Panc1 (cell line): ENCODE results near the gene PDE11A. TPM values are rescaled to one million over a fixed set of nuclear protein-coding genes. Genes with fewer than 3 reads are reported as not detected.

Source experiments
- ATAC-seq: fragments of 200-7000 bp; cut with Tn5 transposase; 2 replicates; pipeline ENCODE4 v1.9.1; 2020; ENCODE audit warnings: mild to moderate bottlenecking, moderate library complexity
- BruUV-seq: library from RNA; stranded (reverse); fragments of 400-500 nt; replicated peaks from 2 replicates; lab custom pipeline; 2021; lab: Mats Ljungman, UMichigan
- CTCF ChIA-PET: fragments of 300-600 bp; sonication (Branson Sonifier 250); formaldehyde crosslinking; loops from one replicate; lab custom pipeline; 2022; ENCODE audit warnings: antibody characterized with exemption; lab: Charles Lee
- POLR2A ChIA-PET: fragments of 300-600 bp; sonication (Branson Sonifier 250); formaldehyde crosslinking; loops from one replicate; lab custom pipeline; 2022; ENCODE audit warnings: antibody characterized with exemption; lab: Charles Lee
- DNase-seq: peaks from one replicate; pipeline ENCODE4 v3.0.0-alpha.2; 2010; ENCODE audit warnings: low read depth, low spot score
- H3K27ac ChIP-seq: 2 replicates; pipeline ENCODE4 v1.5.1; 2011; ENCODE audit warnings: mild to moderate bottlenecking, low read length, inconsistent platforms
- H3K27me3 ChIP-seq: fragments of 200-500 bp; sonication (Bioruptor generic); 2 replicates; pipeline ENCODE4 v1.6.0; 2014; ENCODE audit warnings: low read length, inconsistent platforms; ENCODE audit not compliant: control insufficient read depth, insufficient read depth
- H3K36me3 ChIP-seq: fragments of 200-500 bp; sonication (Bioruptor generic); 2 replicates; pipeline ENCODE4 v1.5.1; 2014; ENCODE audit warnings: inconsistent platforms, mild to moderate bottlenecking, low read length, moderate library complexity; ENCODE audit not compliant: control insufficient read depth, insufficient read depth
- H3K4me1 ChIP-seq: 2 replicates; pipeline ENCODE4 v1.5.1; 2011; ENCODE audit warnings: inconsistent platforms, mild to moderate bottlenecking, low read length, moderate library complexity; ENCODE audit not compliant: control insufficient read depth, insufficient read depth
- H3K4me3 ChIP-seq, 2 experiments: 2 replicates each; pipeline ENCODE4 v1.5.1; 2011 to 2012; ENCODE audit warnings: low read depth in 2 of 2, low read length in 2 of 2, mild to moderate bottlenecking in 2 of 2, inconsistent platforms in 1 of 2, moderate library complexity in 1 of 2
- H3K9me3 ChIP-seq: fragments of 200-500 bp; sonication (Bioruptor generic); 2 replicates; pipeline ENCODE4 v1.5.1; 2014; ENCODE audit warnings: low read depth, mild to moderate bottlenecking, inconsistent platforms, low read length, moderate library complexity; ENCODE audit not compliant: control insufficient read depth, insufficient read depth
- CTCF ChIP-seq: fragments of 450-650 bp; IDR thresholded peaks from 2 replicates; pipeline ENCODE4 v1.5.1; 2017; ENCODE audit warnings: mild to moderate bottlenecking
- POLR2AphosphoS5 ChIP-seq: IDR thresholded peaks from 2 replicates; pipeline ENCODE4 v1.6.1; 2012; ENCODE audit warnings: mild to moderate bottlenecking, low read depth, low read length, moderate library complexity
- REST ChIP-seq, 2 experiments: IDR thresholded peaks; 2 replicates each; pipeline ENCODE4 v1.6.1; 2011 to 2012; ENCODE audit warnings: low read depth in 2 of 2, control low read depth in 1 of 2, low read length in 1 of 2, mild to moderate bottlenecking in 1 of 2, moderate library complexity in 1 of 2; ENCODE audit not compliant: insufficient read depth in 1 of 2
- SIN3A ChIP-seq: IDR thresholded peaks from 2 replicates; pipeline ENCODE4 v1.6.1; 2012; ENCODE audit warnings: low read depth, mild to moderate bottlenecking, low read length, moderate library complexity, borderline replicate concordance; ENCODE audit not compliant: insufficient read depth
- TCF7L2 ChIP-seq: IDR thresholded peaks from 2 replicates; pipeline ENCODE4 v1.6.1; 2011; ENCODE audit warnings: mild to moderate bottlenecking, low read depth, low read length, inconsistent platforms
- in situ Hi-C: cut with HindIII; loops from 2 replicates; pipeline ENCODE4 v1.10.0; 2016; ENCODE audit warnings: low sequenced_read_pairs, low pct_unique_long_range_greater_than_20kb
- intact Hi-C: fragments of 100-400 bp; cut with micrococcal nuclease; formaldehyde crosslinking; loops from one replicate; pipeline ENCODE4 v1.10.0; 2022; ENCODE audit not compliant: unreplicated experiment
- total RNA-seq: library from RNA; stranded (reverse); gene quantifications from one replicate; pipeline ENCODE4 v1.2.1, GENCODE V29; 2021; ENCODE audit not compliant: unreplicated experiment

Gene PDE11A
- total RNA-seq, 1 experiment from 2014 or later, result not detected

GRCh38 chr2:177667626-177668025 lies 405.0 kb downstream of the PDE11A start:
- DNase-seq (no peak), ATAC-seq (no peak)
- Histone ChIP-seq H3K36me3 (no peaks in the 10 kb centered on the region), H3K4me1 (no peaks in the 10 kb centered on the region), H3K4me3 (no peak overlapping the region), H3K27me3 (peaks cover 2% of the 10 kb centered on the region; the same call in 1 of the 2 replicates), H3K27ac (no peak overlapping the region), H3K9me3 (no peaks in the 10 kb centered on the region)
- no TSS peak for BruUV-seq
- ChIA-PET CTCF (no interaction called here), POLR2A (no interaction called here)
- TF ChIP-seq REST (IDR thresholded peaks at IDR 0.05; ENCODE audit: insufficient read depth in 1 of 2, low read depth in 2 of 2, low read length in 1 of 2) (no peak), TCF7L2 (no peak), POLR2AphosphoS5 (no peak), SIN3A (no peak), CTCF (no peak)
- in situ Hi-C loops, result no loop called here
- intact Hi-C loops, result no loop called here

GRCh38 chr2:177666408-177666807 lies 406.2 kb downstream of the PDE11A start:
- Histone ChIP-seq H3K36me3 (no peaks in the 10 kb centered on the region), H3K9me3 (no peaks in the 10 kb centered on the region), H3K27me3 (peaks cover 2% of the 10 kb centered on the region; the same call in 1 of the 2 replicates), H3K4me3 (no peak overlapping the region), H3K4me1 (no peaks in the 10 kb centered on the region), H3K27ac (no peak overlapping the region)
- intact Hi-C loops (no loop called here), in situ Hi-C loops (no loop called here)
- ATAC-seq (no peak), DNase-seq (no peak)
- ChIA-PET POLR2A (no interaction called here), CTCF (no interaction called here)
- TF ChIP-seq SIN3A (no peak), POLR2AphosphoS5 (no peak), REST (IDR thresholded peaks at IDR 0.05; ENCODE audit: insufficient read depth in 1 of 2, low read depth in 2 of 2, low read length in 1 of 2) (no peak), CTCF (no peak), TCF7L2 (no peak)
- no TSS peak for BruUV-seq
